GM11168 (cell line): ENCODE measurements around the gene GPRIN3.

Source experiments
- in situ Hi-C: fragments of 300-500 bp; cut with MboI; formaldehyde crosslinking; loops from one replicate; pipeline ENCODE4 v1.12.0; 2022; ENCODE audit warnings: low sequenced_read_pairs; ENCODE audit not compliant: unreplicated experiment

The GPRIN3 gene

DNA sequence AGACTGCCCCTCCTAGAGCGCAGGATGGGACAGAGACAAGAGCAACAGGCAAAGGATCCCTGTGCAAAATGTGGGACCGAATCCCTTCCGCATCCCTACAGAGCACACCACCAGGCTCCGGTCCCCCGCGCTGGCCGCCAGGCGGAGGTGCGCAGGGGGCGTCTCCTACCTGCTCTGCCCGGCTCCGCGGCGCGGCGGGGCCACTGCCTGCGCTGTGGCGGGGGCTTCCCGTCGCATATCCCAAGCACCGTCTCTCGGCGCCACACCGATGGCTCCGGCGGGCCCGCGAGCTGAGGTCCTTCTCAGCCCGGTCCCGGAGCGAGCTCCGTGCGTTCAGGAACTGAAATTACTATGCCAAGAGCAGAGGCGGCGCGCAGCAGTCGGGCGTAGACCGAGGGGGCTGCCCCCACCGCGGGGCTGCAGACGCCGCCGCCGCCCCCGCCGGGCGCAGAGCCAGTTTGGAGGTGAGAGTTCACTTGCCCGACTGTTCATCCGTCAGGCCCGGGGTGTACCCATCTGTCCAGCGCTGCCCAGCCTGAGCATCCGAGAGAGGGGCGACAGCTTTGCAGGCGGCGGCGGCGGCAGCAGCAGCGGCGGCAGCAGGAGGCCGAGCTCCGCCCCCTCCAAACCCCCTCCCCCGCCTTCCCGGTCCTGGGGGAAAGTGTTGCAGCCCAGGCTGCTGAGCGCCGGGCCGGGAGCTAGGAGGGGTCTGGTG is at the start of gene GPRIN3:
TSS of gene GPRIN3 (minus strand) at position 355 of the 715 bp plus-strand sequence. CDS start 57,690 bp downstream, outside the sequence.
- in situ Hi-C loops: no loop called here

- in situ Hi-C loops: no loop called here
These were observed 49.7 kb upstream of the GPRIN3 start for GRCh38 chr4:89357340-89357739.

- in situ Hi-C loops: no loop called here
These were observed 48.5 kb upstream of the GPRIN3 start for GRCh38 chr4:89356086-89356485.

DNA sequence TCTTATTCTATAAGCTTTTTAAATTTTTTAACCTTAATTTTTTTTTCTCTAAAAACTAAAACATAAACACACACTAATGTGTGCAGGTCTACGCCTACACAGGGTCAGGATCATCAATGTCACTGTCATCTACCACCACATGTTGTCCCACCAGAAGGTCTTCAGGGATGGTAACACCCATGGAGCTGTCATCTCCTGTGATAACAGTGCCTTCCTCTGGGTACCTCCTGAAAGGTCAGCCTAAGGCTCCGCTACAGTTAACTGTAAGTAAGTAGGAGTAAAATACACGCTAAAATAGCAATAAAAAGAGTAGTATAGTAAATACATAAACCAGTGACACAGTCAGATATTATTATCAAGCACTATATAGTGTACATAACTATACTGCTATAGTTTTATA is 45.9 kb upstream of the GPRIN3 start:
- in situ Hi-C loops: no loop called here

- in situ Hi-C loops: no loop called here
These were observed 44.9 kb upstream of the GPRIN3 start for GRCh38 chr4:89352541-89352940.

DNA sequence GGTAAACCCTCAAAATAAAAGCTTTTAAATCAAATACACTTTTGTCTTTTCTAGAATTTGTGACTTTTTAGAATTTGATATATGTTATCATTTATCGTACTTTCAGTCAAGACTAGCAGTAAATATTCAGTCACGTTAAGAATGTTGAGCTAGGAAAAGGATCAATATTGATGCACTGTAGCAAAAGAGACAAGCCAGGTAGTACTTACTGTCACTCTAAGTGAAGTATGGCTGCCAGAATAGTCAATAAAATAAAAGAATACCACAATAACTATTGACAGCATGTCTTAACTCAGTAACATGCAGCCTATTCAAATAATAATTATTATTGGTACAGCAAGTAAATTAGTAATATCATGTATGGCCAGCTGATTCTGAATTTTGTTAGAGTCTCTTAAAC is 43.6 kb upstream of the GPRIN3 start:
- in situ Hi-C loops: no loop called here

GRCh38 chr4:89347363-89348025 is 39.9 kb upstream of the GPRIN3 start:
- in situ Hi-C loops: no loop called here

DNA sequence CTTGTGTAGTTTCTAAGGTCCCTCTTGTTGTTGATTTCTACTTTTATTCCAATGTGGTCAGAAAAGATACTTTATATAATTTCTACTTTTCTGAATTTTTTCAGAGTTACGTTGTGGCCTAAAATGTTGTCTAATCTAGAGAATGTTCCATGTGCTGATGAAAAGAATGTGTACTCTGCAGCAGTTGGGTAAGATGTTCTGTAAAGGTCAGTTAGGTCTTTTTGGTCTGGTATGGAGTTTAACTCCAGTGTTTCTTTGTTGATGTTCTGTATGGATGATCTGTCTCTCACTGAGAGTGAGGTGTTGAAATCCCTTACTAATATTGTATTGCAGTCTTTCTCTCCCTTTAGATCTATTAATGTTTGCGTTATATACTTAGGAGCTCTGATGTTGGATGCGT is 37.0 kb upstream of the GPRIN3 start:
- in situ Hi-C loops: no loop called here

- in situ Hi-C loops: no loop called here
These were observed 30.6 kb upstream of the GPRIN3 start for GRCh38 chr4:89338206-89338605.

DNA sequence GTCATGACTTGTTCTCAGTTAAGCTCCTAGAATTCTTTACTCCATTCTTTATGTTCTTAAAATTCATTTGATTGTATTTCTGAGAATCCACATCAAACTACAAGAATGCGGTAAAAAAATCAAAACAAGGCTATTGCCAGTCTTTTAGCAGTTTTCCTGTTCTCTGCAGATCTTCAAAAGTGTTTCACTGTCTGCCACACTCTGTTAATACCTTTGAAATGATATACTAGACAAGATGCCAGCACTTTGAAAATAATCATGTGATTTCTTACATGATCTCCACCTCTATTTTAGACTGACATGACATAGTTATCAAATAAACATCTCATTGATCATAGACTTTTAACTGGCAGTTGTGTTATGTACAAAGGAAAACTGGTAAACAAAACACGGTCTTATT is 30.1 kb upstream of the GPRIN3 start:
- in situ Hi-C loops: no loop called here

GRCh38 chr4:89336818-89337420 is 29.3 kb upstream of the GPRIN3 start:
- in situ Hi-C loops: no loop called here

DNA sequence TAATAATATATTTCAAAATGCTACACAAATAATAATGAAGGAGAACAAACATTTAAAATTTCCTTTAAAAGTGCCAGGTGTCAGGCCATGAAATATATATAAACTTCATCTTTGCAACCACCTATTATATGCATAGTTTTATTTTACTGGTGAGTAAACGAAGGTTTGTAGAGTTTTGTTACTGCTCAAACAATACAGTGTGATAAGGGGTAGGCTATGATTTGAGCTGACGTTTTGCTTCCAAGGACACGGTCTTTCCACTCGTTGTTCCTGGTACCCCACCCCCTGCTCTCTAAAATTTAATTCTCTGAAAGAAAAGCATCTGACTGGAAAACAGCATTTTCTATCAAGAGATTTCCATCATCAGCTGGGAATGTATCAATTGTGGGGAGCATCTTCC is 27.2 kb upstream of the GPRIN3 start:
- in situ Hi-C loops: no loop called here

DNA sequence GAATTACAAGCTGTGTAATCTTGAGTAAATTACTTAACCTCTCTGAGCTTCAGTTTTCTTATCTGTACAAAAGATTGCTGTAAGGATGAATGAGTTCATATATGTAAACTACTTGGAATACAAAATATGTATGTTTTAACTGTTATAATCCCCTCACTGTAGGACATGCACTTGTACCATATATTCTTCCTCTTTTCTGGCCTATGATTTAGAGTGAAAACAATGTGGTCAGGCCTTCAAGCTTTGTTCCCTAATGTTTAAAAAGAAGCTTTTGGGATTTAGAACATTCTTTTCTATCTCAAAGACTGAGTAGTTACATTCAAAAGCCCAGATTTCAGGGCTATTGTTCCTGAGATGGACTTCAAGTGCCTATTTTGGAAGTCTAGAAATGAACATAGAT is 26.7 kb upstream of the GPRIN3 start:
- in situ Hi-C loops: no loop called here

- in situ Hi-C loops: no loop called here
These were observed 24.3 kb upstream of the GPRIN3 start for GRCh38 chr4:89331686-89332544.

DNA sequence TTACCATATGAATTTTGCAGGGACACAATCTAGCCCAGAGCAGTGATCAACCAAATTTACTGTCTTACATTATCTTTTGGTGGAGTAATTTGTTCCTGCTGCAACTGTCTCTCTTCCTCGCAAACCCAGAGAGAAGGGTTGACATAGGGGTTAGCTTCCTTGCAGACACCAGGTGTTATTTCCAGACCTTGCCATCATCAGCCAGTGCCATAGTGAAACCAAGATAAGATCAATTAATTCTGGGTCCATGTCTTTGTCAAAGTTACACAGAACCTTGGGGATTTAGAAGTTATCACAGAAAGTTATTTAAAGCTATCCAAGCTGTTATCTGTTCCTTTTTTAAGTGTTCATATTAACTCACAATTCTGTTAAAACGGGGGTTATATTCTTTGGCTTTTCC is 23.6 kb upstream of the GPRIN3 start:
- in situ Hi-C loops: no loop called here

DNA sequence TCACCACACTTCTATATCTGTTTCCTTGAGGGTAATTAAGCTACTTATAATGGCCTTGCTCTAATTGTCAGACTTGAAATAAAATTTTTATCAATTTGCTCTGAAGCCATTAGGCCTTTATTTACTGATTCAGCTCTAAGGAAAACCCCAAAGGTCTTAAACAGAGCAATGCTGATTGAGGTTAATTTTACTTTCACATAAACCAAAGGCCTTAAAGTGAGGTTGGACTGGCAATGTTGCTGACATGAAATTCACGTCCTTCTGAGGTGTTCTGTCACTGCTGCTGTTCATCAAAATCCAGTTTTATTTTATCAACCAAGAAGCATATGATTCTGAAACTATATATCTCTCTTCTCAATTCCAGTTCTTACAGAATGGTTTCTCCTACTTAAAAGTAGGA is 21.7 kb upstream of the GPRIN3 start:
- in situ Hi-C loops: no loop called here

DNA sequence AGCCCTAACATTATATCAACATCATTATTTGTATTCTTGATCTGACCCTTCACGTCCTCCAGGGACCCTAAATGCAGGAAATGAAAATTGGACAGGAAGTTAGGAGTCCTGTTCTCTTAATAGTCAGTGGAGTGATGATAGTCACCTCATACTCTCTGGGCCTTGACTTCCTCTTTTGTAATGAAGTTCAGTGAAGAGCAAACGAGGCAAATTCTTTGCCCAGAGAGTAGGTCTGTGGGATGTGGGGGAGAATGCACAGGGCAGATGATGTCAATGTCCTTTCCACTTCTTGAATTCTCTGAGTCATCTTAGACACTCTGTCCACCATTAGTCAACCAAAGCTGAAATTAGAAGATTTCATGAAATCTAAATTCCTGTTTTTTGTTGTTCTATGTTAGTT is 17.1 kb upstream of the GPRIN3 start:
- in situ Hi-C loops: no loop called here

DNA sequence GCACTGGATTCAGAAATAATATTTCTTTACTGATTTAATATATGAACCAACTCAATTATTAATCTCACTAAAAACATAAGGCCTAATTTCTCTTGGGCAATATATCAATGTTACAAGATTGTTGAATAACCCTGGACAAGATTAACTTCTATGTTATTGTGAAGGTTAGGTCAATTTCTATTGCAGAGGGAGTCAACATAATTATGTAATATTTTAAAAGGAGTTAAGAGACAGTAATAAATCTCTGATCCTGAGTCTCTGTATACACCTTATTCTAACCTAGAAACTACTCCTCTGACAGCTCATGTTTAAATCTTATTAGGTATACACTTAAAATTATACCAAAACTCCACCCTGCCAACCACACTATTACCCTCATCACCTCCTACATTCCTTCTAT is 15.1 kb upstream of the GPRIN3 start:
- in situ Hi-C loops: no loop called here

DNA sequence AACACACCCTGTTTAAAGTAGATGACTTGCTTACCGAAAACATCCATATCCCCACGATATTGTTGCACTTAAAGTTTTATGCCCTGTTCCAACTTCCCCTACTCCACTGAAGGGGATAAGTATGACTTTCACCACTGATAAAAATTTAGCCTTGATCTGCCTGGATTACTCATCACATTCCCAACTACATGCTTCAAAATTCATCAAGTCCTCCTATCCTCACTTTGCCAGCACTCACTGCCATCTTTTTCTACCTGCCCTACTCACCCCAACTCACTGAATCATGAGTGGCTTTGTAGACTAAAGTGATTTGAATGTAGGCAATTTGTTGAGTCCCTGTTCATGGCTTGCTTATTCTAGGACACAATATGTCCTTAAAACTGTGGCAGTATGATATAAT is 12.2 kb upstream of the GPRIN3 start:
- in situ Hi-C loops: no loop called here

DNA sequence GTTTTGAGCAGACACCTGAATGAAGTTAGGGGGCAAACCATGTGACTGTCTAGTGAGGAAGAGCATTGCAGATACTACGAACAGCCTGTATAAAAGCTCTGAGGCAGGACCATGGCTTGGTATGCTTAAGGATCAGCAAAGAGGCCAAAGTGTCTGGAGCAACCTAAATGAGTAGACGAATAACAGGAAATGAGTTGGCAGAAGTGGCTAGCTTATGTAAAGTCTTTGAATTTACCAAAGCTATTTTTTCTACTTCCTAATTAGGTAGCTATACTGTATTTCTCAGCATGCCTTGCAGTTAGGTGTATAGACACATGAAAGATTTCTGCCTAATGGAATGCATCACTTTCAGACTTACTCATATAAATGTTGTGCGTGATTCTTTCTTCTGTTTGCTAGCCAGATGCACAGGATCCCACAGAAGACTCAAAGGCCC is 9.3 kb upstream of the GPRIN3 start:
- in situ Hi-C loops: no loop called here

- in situ Hi-C loops: no loop called here
These were observed 8.6 kb upstream of the GPRIN3 start for GRCh38 chr4:89316211-89316610.
